GM18951 (cell line): ENCODE measurements around the gene CNTNAP2.

ENCODE experiments used
- POLR2A ChIP-seq: IDR thresholded peaks from 4 replicates; pipeline ENCODE4 v1.6.1; 2011; ENCODE audit warnings: mild to moderate bottlenecking; ENCODE audit not compliant: insufficient read length, insufficient read depth; ENCODE audit errors: extremely low read depth
- in situ Hi-C: fragments of 300-500 bp; cut with MboI; formaldehyde crosslinking; loops from one replicate; pipeline ENCODE4 v1.12.0; 2022; ENCODE audit warnings: low sequenced_read_pairs, mixed read lengths, inconsistent platforms; ENCODE audit not compliant: unreplicated experiment

The CNTNAP2 gene

GRCh38 chr7:146937836-146938235 is 821.2 kb downstream of the CNTNAP2 start:
- no peak for TF ChIP-seq POLR2A
- in situ Hi-C loops = no loop called here

GRCh38 chr7:146943483-146943882 is 826.9 kb downstream of the CNTNAP2 start:
- no peak for TF ChIP-seq POLR2A
- in situ Hi-C loops = no loop called here

- in situ Hi-C loops = no loop called here
- no peak for TF ChIP-seq POLR2A
Observed at GRCh38 chr7:146948703-146949102, 832.1 kb downstream of the CNTNAP2 start.

GRCh38 chr7:146956321-146956720 is 839.7 kb downstream of the CNTNAP2 start:
- no peak for TF ChIP-seq POLR2A
- in situ Hi-C loops = no loop called here

- in situ Hi-C loops = no loop called here
Observed at GRCh38 chr7:146956853-146957252, 840.3 kb downstream of the CNTNAP2 start.

GRCh38 chr7:146960773-146961391 is 844.3 kb downstream of the CNTNAP2 start:
- in situ Hi-C loops = no loop called here
- TF ChIP-seq POLR2A = no peak

More at GRCh38 chr7:146956853-146957252, 840.3 kb downstream of the CNTNAP2 start:
- no peak for TF ChIP-seq POLR2A

- in situ Hi-C loops = no loop called here
- TF ChIP-seq POLR2A = no peak
Observed at GRCh38 chr7:146961617-146962016, 845.0 kb downstream of the CNTNAP2 start.

GRCh38 chr7:146966274-146966673 is 849.7 kb downstream of the CNTNAP2 start:
- in situ Hi-C loops = no loop called here
- TF ChIP-seq POLR2A = no peak

GRCh38 chr7:146982482-146982881 is 865.9 kb downstream of the CNTNAP2 start:
- TF ChIP-seq POLR2A = no peak
- in situ Hi-C loops = no loop called here

GRCh38 chr7:146991596-146991995 is 875.0 kb downstream of the CNTNAP2 start:
- in situ Hi-C loops = no loop called here
- no peak for TF ChIP-seq POLR2A

- in situ Hi-C loops = no loop called here
- no peak for TF ChIP-seq POLR2A
Observed at GRCh38 chr7:146993764-146994163, 877.2 kb downstream of the CNTNAP2 start.

- no peak for TF ChIP-seq POLR2A
- in situ Hi-C loops = no loop called here
Observed at GRCh38 chr7:147008530-147008929, 891.9 kb downstream of the CNTNAP2 start.

- in situ Hi-C loops = no loop called here
- TF ChIP-seq POLR2A = no peak
Observed at GRCh38 chr7:147012666-147013065, 896.1 kb downstream of the CNTNAP2 start.

- in situ Hi-C loops = no loop called here
Observed at GRCh38 chr7:147013825-147014224, 897.2 kb downstream of the CNTNAP2 start.

More at GRCh38 chr7:147013825-147014224, 897.2 kb downstream of the CNTNAP2 start:
- no peak for TF ChIP-seq POLR2A
